Fibroblast of lung (primary cell): ENCODE measurements around the gene TTC39B. TPM values are rescaled to one million over a fixed set of nuclear protein-coding genes. Genes with fewer than 3 reads are reported as not detected.

ENCODE experiments used
- DNase-seq, 2 donors: peaks; one replicate each; pipeline versions ENCODE4 v3.0.0 to v3.0.0-alpha.2; 2010; ENCODE audit warnings: low read depth in 2 of 2
- H2AFZ ChIP-seq: 2 replicates; pipeline ENCODE4 v1.5.1; 2012; ENCODE audit warnings: low read length, control low read depth, inconsistent platforms
- H3K27ac ChIP-seq: 2 replicates; pipeline ENCODE4 v1.5.1; 2011; ENCODE audit warnings: low read length, control low read depth; ENCODE audit not compliant: insufficient read depth
- H3K27me3 ChIP-seq: 2 replicates; pipeline ENCODE4 v1.5.1; 2011; ENCODE audit warnings: mild to moderate bottlenecking, low read length; ENCODE audit not compliant: control insufficient read depth, insufficient read depth
- H3K36me3 ChIP-seq: 2 replicates; pipeline ENCODE4 v1.5.1; 2011; ENCODE audit warnings: low read length; ENCODE audit not compliant: control insufficient read depth, insufficient read depth
- H3K4me1 ChIP-seq: 2 replicates; pipeline ENCODE4 v1.5.1; 2011; ENCODE audit warnings: low read length; ENCODE audit not compliant: control insufficient read depth, insufficient read depth; ENCODE audit errors: extremely low read depth
- H3K4me2 ChIP-seq: 2 replicates; pipeline ENCODE4 v1.5.1; 2011; ENCODE audit warnings: low read length, control low read depth; ENCODE audit not compliant: insufficient read depth; ENCODE audit errors: extremely low read depth
- H3K4me3 ChIP-seq, 4 experiments: fragments of 200-600 bp in 1 of 4; sonication (generic) in 1 of 4; replicated peaks in 1 of 4; 2 replicates each; pipeline ENCODE4 v1.5.1; 2011 to 2016; ENCODE audit warnings: low read length in 4 of 4, low read depth in 3 of 4, mild to moderate bottlenecking in 3 of 4, control low read depth in 2 of 4, inconsistent platforms in 1 of 4, mixed read lengths in 1 of 4; ENCODE audit not compliant: insufficient read depth in 1 of 4; ENCODE audit errors: control extremely low read depth in 1 of 4
- H3K79me2 ChIP-seq: 2 replicates; pipeline ENCODE4 v1.5.1; 2012; ENCODE audit warnings: mild to moderate bottlenecking, low read length, inconsistent platforms; ENCODE audit not compliant: control insufficient read depth, insufficient read depth
- H3K9ac ChIP-seq: 2 replicates; pipeline ENCODE4 v1.5.1; 2011; ENCODE audit warnings: mild to moderate bottlenecking, low read length, control low read depth; ENCODE audit not compliant: insufficient read depth
- H3K9me3 ChIP-seq: 2 replicates; pipeline ENCODE4 v1.5.1; 2012; ENCODE audit warnings: low read depth, low read length; ENCODE audit not compliant: control insufficient read depth, insufficient read depth
- H4K20me1 ChIP-seq: 2 replicates; pipeline ENCODE4 v1.5.1; 2011; ENCODE audit warnings: low read length; ENCODE audit not compliant: control insufficient read depth, insufficient read depth; ENCODE audit errors: extremely low read depth
- EZH2 ChIP-seq: IDR thresholded peaks from 2 replicates; pipeline ENCODE4 v1.5.1; 2012; ENCODE audit warnings: low read length, control low read depth, mild to moderate bottlenecking; ENCODE audit errors: missing control alignments
- polyA plus RNA-seq, 2 donors: library from polyadenylated mRNA; depleted of rRNA in 1 of 2; stranded (reverse) in 1 of 2; unstranded in 1 of 2; fragments of >200 nt; gene quantifications; 2 replicates each; pipeline ENCODE4 v1.2.1, GENCODE V29; 2011 to 2012; ENCODE audit warnings: missing spikeins in 1 of 2
- total RNA-seq: library from RNA; depleted of rRNA; stranded (reverse); fragments of >200 nt; gene quantifications from 2 replicates; pipeline ENCODE4 v1.2.1, GENCODE V29; 2014
- TF ChIP-seq, protein P1 (sequence below), 2 donors: IDR thresholded peaks in 1 of 2; conservative IDR thresholded peaks in 1 of 2; 1 replicate in 1 of 2; 2 replicates in 1 of 2; pipeline ENCODE4 v1.5.1; 2011 to 2012; ENCODE audit warnings: low read length in 2 of 2, control low read depth in 1 of 2, inconsistent platforms in 1 of 2, low read depth in 1 of 2, mild to moderate bottlenecking in 1 of 2

Gene TTC39B
- total and polyA plus RNA-seq, 2 donors (not counting 1 experiment from before 2014, with no cell fraction given) = 6.2 to 16.8 TPM

DNA sequence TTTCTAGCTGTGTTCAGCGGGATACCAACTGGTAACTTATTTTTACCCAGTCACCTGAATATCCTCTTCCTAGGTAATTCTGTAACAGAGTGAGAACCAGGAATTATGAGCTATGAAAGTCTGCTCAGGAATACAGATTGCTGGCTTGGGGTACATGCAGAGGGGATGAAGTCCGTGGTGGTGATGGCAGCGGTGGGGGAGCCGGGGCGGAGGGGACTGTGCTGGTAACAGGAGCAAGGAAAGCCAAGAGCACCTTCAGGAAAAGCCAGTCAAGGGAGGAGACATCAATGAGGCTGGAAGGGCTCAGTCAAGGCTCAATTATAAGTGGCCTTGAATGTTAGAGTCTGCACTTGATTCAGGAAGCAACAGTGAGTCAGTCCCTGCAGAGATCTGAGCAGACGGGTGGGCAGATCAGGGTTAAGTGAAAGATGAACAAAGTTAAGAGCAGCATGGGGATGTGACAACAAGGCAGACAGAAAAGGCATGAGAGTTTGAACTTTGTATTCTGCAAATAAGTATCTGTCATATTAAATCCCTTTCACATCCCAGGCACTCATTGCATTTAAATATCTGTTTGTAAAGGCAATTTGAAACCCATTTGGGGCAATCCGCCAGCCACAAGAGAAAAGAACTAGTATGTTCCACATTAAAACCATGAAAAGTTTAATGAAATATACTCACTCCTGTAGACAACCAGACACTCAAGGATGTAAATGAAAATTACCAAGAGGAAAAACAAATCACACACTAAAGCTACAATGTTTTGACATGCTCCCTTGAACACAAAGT is 101.2 kb downstream of the TTC39B start:
- Histone ChIP-seq H3K27me3 (no peaks in the 10 kb centered on the region), H3K4me3 (no peak overlapping the region), H2AFZ (no peak overlapping the region), H3K4me2 (no peak overlapping the region), H3K36me3 (no peaks in the 10 kb centered on the region), H4K20me1 (no peaks in the 10 kb centered on the region), H3K9me3 (no peaks in the 10 kb centered on the region), H3K27ac (no peak overlapping the region), H3K9ac (no peak overlapping the region), H3K4me1 (no peaks in the 10 kb centered on the region), H3K79me2 (no peaks in the 10 kb centered on the region)
- no peak for TF ChIP-seq EZH2
- TF ChIP-seq, protein P1, sequence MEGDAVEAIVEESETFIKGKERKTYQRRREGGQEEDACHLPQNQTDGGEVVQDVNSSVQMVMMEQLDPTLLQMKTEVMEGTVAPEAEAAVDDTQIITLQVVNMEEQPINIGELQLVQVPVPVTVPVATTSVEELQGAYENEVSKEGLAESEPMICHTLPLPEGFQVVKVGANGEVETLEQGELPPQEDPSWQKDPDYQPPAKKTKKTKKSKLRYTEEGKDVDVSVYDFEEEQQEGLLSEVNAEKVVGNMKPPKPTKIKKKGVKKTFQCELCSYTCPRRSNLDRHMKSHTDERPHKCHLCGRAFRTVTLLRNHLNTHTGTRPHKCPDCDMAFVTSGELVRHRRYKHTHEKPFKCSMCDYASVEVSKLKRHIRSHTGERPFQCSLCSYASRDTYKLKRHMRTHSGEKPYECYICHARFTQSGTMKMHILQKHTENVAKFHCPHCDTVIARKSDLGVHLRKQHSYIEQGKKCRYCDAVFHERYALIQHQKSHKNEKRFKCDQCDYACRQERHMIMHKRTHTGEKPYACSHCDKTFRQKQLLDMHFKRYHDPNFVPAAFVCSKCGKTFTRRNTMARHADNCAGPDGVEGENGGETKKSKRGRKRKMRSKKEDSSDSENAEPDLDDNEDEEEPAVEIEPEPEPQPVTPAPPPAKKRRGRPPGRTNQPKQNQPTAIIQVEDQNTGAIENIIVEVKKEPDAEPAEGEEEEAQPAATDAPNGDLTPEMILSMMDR (conservative IDR thresholded peaks at IDR 0.05 in 1 of 2, IDR thresholded peaks at IDR 0.05 in 1 of 2; ENCODE audit: low read depth in 1 of 2, low read length in 2 of 2) = no peak
- peak; percentile 30 to 38 for DNase-seq

DNA sequence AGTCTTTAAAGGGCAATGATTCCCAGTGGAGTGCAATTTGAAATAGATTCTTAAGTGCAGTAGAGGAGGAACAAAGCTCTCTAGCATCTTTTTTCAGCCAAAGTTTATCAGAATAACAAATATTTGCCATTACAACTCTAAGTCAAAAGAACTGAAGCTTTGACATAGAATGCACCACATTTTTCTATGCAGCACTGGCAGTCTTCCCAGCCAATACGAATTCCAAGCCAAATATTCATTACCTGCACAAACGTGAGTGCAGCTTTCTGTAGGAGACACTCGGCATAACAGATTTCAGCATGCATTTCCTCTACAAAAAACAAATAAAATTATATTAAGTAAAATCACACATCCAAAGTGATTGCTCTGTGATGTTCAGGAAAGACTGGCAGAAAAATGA is 103.4 kb downstream of the TTC39B start:
- Histone ChIP-seq H3K27me3 (no peaks in the 10 kb centered on the region), H3K4me3 (no peak overlapping the region), H3K4me1 (no peaks in the 10 kb centered on the region), H2AFZ (no peak overlapping the region), H4K20me1 (no peaks in the 10 kb centered on the region), H3K9ac (no peak overlapping the region), H3K4me2 (no peak overlapping the region), H3K27ac (no peak overlapping the region), H3K36me3 (no peaks in the 10 kb centered on the region), H3K79me2 (no peaks in the 10 kb centered on the region), H3K9me3 (no peaks in the 10 kb centered on the region)
- TF ChIP-seq EZH2 = no peak
- TF ChIP-seq, protein P1 (conservative IDR thresholded peaks at IDR 0.05 in 1 of 2, IDR thresholded peaks at IDR 0.05 in 1 of 2; ENCODE audit: low read depth in 1 of 2, low read length in 2 of 2) = no peak
- peak in 1 of 2 donors; percentile 9 for DNase-seq

DNA sequence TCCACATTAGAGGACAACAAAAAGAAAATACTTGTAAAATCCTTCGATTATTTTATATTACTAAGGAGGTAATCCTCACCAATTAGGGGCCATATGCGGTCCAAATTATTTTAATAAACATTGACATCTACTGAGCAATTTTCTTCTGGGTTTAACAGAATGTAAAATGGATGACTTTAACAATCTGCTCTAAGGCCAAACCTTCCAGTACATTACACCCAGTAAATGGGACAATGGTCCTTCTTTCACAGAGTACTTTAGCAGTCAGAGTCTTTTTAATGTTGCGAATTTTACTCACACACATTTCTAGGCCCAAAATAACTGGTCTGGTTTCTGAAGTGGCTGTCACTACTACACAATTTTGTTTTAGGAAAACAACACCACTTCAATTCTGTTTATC is 106.9 kb downstream of the TTC39B start:
- Histone ChIP-seq H3K27ac (no peak overlapping the region), H3K4me3 (no peak overlapping the region), H4K20me1 (no peaks in the 10 kb centered on the region), H3K79me2 (no peaks in the 10 kb centered on the region), H3K36me3 (no peaks in the 10 kb centered on the region), H3K27me3 (no peaks in the 10 kb centered on the region), H3K4me1 (no peaks in the 10 kb centered on the region), H3K4me2 (no peak overlapping the region), H3K9me3 (no peaks in the 10 kb centered on the region), H2AFZ (no peak overlapping the region), H3K9ac (no peak overlapping the region)
- no peak for TF ChIP-seq EZH2
- TF ChIP-seq, protein P1 (conservative IDR thresholded peaks at IDR 0.05 in 1 of 2, IDR thresholded peaks at IDR 0.05 in 1 of 2; ENCODE audit: low read depth in 1 of 2, low read length in 2 of 2) = no peak
- no peak for DNase-seq
